Measurements from ENCODE around the gene LIX1L.
"Not testable (repeated sequence)": the region's sequence is repeated elsewhere in the genome, so short reads cannot be mapped to it uniquely, and the experiment has no call there.

LIX1L gene

GRCh38 chr1:145932522-145933009 lies 25.3 kb downstream of the LIX1L start:
- DNase-seq = not testable (repeated sequence)

DNA sequence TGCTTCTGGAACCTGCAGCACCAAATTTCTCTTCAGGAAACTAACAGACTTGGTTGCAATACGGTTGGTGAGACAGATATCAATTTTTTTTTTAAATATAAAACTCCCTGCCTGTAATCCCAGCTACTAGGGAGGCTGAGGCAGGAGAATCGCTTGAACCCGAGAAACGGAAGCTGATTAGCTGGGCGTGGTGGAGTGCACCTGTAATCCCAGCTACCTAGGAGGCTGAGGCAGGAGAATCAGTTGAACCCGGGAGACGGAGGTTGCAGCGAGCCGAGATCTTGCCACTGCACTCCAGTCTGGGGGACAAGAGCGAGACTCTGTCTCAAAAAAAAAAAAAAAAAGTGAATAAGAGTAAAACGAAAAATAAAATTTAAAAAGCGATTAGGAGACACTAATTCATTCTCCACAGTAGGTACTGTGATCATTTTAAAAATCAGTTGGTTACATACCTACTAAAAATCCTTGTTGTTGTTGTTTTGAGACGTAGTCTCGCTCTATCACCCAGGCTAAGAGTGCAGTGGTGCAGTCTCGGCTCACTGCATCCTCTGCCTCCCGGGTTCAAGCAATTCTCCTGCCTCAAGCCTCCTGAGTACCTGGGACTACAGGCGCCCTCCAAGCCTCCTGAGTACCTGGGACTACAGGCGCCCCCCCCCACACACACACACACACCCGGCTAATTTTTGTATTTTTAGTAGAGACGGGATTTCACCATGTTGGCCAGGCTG lies 29.7 kb downstream of the LIX1L start:
- no peak for DNase-seq

- DNase-seq = peak; percentile 95
Observed at GRCh38 chr1:145927063-145927886, 30.5 kb downstream of the LIX1L start, which contains the start of gene RBM8A. TSS of gene RBM8A (minus strand) at chr1:145927484. CDS start at chr1:145927426, 58 bp downstream.

- no peak for DNase-seq
Observed at GRCh38 chr1:145926686-145927062, 31.1 kb downstream of the LIX1L start.

- DNase-seq = no peak
Observed at GRCh38 chr1:145922266-145922665, 35.6 kb downstream of the LIX1L start.

- DNase-seq = not testable (repeated sequence)
Observed at GRCh38 chr1:145920297-145920696, 37.5 kb downstream of the LIX1L start.

- DNase-seq = peak; percentile 34
Observed at GRCh38 chr1:145918992-145919939, 38.6 kb downstream of the LIX1L start.

DNA sequence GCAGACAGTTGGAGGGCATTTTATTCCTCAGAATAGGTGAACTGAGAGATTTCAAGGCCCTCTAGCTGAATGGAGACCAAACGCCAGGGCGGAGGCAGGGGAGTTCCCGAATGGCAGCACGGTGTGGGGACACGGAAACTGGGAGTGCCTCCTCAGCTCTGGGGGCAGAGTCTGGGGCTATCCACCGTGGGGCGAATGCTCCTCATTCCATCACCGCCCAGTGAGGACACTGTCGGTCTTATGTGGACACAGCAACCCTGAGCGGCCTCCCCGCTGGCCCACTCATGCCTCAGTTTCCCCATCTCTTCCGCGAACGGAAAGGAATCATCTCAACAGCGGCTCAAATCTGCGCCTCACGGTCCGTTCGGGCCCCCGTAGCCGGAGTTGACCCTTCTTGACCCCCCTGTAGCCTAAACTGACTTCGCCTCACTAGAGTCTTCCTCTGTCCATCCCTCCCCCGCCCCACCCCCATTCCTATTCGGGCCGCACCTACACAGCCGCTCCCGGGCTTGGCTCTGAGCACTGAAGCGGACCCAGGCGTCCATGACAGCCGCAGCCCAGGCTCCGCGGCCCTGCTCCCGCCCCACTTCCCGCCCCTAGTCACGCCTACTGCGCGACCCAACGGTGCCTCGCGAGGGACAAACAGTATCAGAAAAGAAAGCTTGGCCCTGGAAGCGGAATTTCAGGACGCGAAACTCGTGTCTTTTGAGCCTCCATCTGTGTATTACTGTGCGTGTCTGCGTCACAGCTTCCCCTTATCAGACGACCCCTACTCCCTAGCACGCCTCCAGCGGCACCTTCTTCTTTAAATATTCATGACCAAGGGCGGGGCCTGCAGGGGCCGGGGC lies 39.4 kb downstream of the LIX1L start, which contains the start of gene PEX11B:
Gene PEX11B, minus strand, starts transcription at position 574 of the 848 bp plus-strand sequence. Its CDS starts 29 bp downstream, at position 545.
- peak; percentile 84 for DNase-seq

GRCh38 chr1:145917595-145917994 lies 40.2 kb downstream of the LIX1L start:
- no peak for DNase-seq

DNA sequence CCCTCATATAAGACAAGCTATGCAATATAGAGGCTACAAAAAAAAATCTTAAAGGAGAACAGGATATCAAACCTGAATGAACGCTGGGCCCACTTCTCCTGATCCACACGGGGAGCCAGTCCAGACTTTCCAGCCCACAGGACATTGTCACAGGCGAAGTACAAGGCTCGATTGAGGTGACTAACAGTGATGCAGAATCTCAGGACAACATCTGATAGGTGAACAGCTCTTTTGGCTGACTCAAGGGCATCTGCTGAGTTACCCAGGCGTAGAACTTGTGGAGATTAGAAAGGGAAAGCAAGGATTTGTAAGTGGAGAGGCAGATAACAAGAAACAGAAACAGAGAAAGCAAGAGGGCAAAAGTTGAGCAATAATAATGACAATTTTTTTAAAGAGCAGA lies 41.1 kb downstream of the LIX1L start:
- no peak for DNase-seq

DNA sequence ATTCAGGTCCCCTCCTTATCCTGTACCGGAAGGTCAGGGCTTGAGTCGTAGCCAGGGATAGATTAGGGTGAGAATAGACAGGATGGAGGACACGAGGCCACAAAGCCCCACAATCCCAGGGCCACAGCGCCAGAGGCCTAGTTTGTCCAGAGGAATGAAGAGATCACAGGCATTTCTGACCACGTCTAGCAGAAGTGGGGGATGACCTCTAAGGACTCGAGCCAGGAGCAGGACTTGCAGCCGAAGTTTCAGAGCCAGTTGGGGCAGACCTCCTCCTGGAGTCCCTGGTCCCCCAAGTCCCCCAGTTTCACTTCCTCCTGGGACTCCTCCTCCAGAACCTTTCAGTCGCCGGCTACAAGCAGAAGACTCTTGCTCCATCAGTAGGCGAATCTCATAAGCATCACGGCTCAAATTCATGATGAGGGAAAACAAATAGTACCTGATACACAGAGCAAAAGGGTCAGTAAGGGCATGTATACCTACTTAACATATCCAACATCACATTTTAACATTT lies 45.6 kb downstream of the LIX1L start:
- DNase-seq = no peak

GRCh38 chr1:145908653-145909052 lies 49.2 kb downstream of the LIX1L start:
- no peak for DNase-seq

GRCh38 chr1:145906954-145907753 lies 50.7 kb downstream of the LIX1L start:
- no peak for DNase-seq

DNA sequence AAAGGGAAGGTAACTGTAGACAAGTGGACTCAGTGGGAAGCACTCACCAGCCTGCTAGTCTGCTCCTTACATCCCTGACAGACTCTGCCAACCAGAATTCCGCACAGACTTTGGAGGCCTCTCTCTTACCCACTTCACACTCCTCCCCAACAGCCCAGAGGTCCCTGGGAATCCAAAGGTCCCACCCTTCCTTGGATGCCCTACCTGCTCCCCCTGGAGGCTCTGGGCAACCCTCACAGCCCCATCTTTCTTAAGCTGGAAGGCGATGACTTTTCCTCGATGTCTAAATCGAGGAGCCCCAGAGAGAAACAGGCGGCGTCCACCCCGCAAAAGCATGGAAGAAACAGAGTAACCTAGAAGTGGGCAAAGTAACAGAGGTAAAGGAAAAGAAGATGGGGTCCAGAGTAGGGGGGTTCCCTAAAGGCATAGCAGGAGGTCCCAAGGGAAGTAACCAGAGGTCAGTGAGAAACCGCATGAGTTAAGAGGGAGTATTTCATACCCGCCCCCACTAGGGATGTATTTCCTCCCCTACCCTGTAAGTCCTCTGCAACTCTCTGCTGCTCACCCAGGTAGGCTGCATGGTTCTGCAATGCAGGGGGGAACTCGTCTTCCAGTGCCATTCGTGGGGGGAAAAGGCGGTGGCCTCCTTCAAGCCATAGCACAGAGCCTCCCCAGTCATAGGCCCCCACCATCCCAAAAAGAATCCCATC lies 56.4 kb downstream of the LIX1L start:
- DNase-seq = no peak

- no peak for DNase-seq
Observed at GRCh38 chr1:145898756-145899155, 59.1 kb downstream of the LIX1L start.

GRCh38 chr1:145897969-145898368 lies 59.8 kb downstream of the LIX1L start:
- DNase-seq = no peak

GRCh38 chr1:145895471-145895870 lies 62.3 kb downstream of the LIX1L start:
- DNase-seq = no peak

- DNase-seq = no peak
Observed at GRCh38 chr1:145893306-145894055, 64.3 kb downstream of the LIX1L start.

- DNase-seq = peak; percentile 72
Observed at GRCh38 chr1:145892486-145893087, 65.2 kb downstream of the LIX1L start.

Measured in NCI-H226 (cell line).